Esophagus squamous epithelium (tissue), 4 donors: ENCODE results near the gene STMN3.

Experiments
- POLR2A ChIP-seq, 4 donors: fragments of 450-650 bp; IDR thresholded peaks; one replicate each; pipeline ENCODE4 v1.6.1; 2017; ENCODE audit warnings: antibody characterized with exemption in 4 of 4, mild to moderate bottlenecking in 4 of 4, moderate library complexity in 3 of 4
- TF ChIP-seq, protein P1 (sequence below), 6 experiments: fragments of 450-650 bp in 4 of 6; fragments of 200-600 bp in 2 of 6; sonication (generic) in 2 of 6; IDR thresholded peaks; one replicate each; pipeline ENCODE4 v1.5.1; 2016 to 2019; ENCODE audit warnings: antibody characterized with exemption in 6 of 6, mild to moderate bottlenecking in 4 of 6, moderate library complexity in 4 of 6

DNA sequence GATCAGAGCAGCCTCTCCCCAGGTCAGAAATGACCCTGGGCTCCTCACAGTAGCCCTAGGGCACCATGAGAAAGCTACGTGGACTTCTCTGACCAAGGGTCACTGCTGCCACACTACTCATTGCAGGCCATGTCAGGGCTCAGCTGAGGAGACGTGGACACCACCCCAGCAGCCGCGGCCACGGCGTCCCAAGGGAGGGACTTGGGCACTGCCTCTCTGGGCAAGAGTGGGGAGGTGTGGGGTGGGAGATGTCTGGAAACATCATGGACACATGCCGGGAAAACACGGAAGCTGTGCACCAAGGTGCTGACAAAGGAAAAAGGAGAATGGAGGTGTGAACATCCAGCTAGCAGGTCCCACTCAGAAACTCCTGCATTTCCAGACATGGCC, 35.4 kb downstream of the STMN3 start:
- TF ChIP-seq, protein P1, sequence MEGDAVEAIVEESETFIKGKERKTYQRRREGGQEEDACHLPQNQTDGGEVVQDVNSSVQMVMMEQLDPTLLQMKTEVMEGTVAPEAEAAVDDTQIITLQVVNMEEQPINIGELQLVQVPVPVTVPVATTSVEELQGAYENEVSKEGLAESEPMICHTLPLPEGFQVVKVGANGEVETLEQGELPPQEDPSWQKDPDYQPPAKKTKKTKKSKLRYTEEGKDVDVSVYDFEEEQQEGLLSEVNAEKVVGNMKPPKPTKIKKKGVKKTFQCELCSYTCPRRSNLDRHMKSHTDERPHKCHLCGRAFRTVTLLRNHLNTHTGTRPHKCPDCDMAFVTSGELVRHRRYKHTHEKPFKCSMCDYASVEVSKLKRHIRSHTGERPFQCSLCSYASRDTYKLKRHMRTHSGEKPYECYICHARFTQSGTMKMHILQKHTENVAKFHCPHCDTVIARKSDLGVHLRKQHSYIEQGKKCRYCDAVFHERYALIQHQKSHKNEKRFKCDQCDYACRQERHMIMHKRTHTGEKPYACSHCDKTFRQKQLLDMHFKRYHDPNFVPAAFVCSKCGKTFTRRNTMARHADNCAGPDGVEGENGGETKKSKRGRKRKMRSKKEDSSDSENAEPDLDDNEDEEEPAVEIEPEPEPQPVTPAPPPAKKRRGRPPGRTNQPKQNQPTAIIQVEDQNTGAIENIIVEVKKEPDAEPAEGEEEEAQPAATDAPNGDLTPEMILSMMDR (IDR thresholded peaks at IDR 0.05), result no peak
- TF ChIP-seq POLR2A (IDR thresholded peaks at IDR 0.05), result no peak
